ENCODE measurements around the gene TBRG1. TPM values are rescaled to one million over a fixed set of nuclear protein-coding genes. Genes with fewer than 3 reads are reported as not detected.

Gene TBRG1
- total RNA-seq, 1 donor from 2014 or later: 30.9 TPM

DNA sequence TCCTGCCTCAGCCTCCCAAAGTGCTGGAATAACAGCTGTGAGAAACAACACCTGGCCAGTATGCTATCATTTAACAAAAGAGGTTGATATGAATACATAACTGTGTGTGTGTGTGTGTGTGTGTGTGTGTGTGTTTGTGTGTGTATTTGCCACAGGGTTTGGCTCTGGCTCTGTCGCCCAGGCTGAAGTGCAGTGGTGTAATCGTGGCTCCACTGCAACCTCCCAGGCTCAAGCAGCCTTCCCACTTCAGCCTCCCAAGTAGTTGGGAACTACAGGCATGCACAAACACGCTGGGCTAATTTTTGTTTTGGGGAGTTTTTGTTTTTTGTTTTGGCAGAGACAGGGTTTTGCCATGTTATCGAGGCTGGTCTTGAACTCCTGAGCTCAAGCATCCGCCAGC is 55.8 kb downstream of the TBRG1 start:
- no peak for DNase-seq (ENCODE audit: low spot score in 2 of 2, unreplicated experiment in 2 of 2)
- Mint-ChIP-seq H3K27me3 (ENCODE audit: low read depth) (no peaks in the 10 kb centered on the region), H3K4me1 (peaks cover 7% of the 10 kb centered on the region), H3K36me3 (peaks cover 12% of the 10 kb centered on the region), H3K27ac (no peak overlapping the region), H3K9me3 (peaks cover 14% of the 10 kb centered on the region), H3K4me3 (no peak overlapping the region)
- no peak for TF ChIP-seq CTCF (IDR thresholded peaks at IDR 0.05; ENCODE audit: unreplicated experiment)

DNA sequence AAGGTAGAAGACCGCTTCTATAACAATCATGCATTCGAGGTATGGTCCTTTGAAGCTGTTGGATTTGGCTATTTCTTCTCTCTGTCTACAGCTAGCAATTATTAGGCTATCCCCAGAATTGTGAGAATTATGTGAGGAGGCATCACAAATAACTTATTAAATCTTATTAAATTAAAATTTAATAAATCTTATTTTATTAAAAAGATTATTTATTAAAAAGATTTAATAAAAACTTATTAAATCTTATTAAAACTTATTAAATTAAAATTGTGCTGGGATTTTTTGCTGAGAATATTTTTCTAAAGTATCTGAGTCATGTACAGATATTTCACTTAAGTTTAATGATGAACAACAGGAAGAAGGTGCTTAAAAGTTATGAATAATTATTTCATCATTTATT is 58.8 kb downstream of the TBRG1 start:
- no peaks in the 10 kb centered on the region for H3K4me1 Mint-ChIP-seq
- H3K27ac Mint-ChIP-seq: no peak overlapping the region
- H3K27me3 Mint-ChIP-seq (ENCODE audit: low read depth): no peaks in the 10 kb centered on the region
- DNase-seq (ENCODE audit: low spot score in 2 of 2, unreplicated experiment in 2 of 2): no peak
- no peak overlapping the region for H3K4me3 Mint-ChIP-seq
- TF ChIP-seq CTCF (IDR thresholded peaks at IDR 0.05; ENCODE audit: unreplicated experiment): no peak
- H3K36me3 Mint-ChIP-seq: peaks cover 21% of the 10 kb centered on the region
- H3K9me3 Mint-ChIP-seq: peaks cover 36% of the 10 kb centered on the region

DNA sequence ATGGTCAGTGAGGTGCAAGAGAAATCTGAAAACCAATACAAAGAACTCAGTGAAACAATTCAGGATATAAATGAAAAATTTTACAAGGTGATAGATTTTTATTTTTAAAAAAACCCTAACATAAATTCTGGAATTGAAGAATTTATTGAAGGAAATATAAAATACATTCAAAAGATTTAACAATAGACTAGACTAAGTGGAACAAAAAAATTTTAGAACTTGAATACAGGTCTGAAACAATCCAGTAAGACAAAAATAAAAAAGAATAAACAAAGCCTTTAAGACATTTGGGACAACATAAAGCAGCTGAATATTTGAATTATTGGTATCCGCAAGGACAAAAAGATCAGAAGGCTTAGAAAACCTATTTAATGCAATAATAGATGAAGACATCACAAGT is 59.8 kb downstream of the TBRG1 start:
- no peaks in the 10 kb centered on the region for H3K4me1 Mint-ChIP-seq
- peaks cover 24% of the 10 kb centered on the region for H3K36me3 Mint-ChIP-seq
- no peak overlapping the region for H3K4me3 Mint-ChIP-seq
- no peak for DNase-seq (ENCODE audit: low spot score in 2 of 2, unreplicated experiment in 2 of 2)
- no peak for TF ChIP-seq CTCF (IDR thresholded peaks at IDR 0.05; ENCODE audit: unreplicated experiment)
- no peak overlapping the region for H3K27ac Mint-ChIP-seq
- H3K9me3 Mint-ChIP-seq: peaks cover 46% of the 10 kb centered on the region
- no peaks in the 10 kb centered on the region for H3K27me3 Mint-ChIP-seq (ENCODE audit: low read depth)

Other genes with a start within 250 kb of the TBRG1 start
- gene OR8B2, start 238.4 kb upstream of the TBRG1 start, total RNA-seq: not detected in 3 replicates
- gene OR8B3, start 223.8 kb upstream of the TBRG1 start, total RNA-seq: not detected in 3 replicates
- not detected in 3 replicates for gene OR8B4, start 198.0 kb upstream of the TBRG1 start, total RNA-seq
- gene OR8B8, start 177.2 kb upstream of the TBRG1 start, total RNA-seq: not detected in 3 replicates
- gene OR8B12, start 79.2 kb upstream of the TBRG1 start, total RNA-seq: not detected in 3 replicates
- not detected in 3 replicates for gene OR8A1, start 52.9 kb upstream of the TBRG1 start, total RNA-seq
- not detected in 3 replicates for gene PANX3, start 11.4 kb upstream of the TBRG1 start, total RNA-seq
- 8.8 to 10.7 TPM (median 8.8 TPM) in 3 replicates for gene SIAE, start 50.9 kb downstream of the TBRG1 start, total RNA-seq
- 3.8 to 7.7 TPM (median 5.5 TPM) in 3 replicates for gene SPA17, start 51.0 kb downstream of the TBRG1 start, total RNA-seq
- 2.7 to 2.9 TPM (median 2.7 TPM) in 3 replicates for gene NRGN, start 117.1 kb downstream of the TBRG1 start, total RNA-seq
- 0.25 to 0.66 TPM (median 0.44 TPM) in 3 replicates for gene VSIG2, start 129.4 kb downstream of the TBRG1 start, total RNA-seq
- gene ESAM, start 139.4 kb downstream of the TBRG1 start, total RNA-seq: 0.85 to 1.1 TPM (median 0.95 TPM) in 3 replicates
- gene MSANTD2, start 177.5 kb downstream of the TBRG1 start, total RNA-seq: 32.8 to 37.3 TPM (median 34.4 TPM) in 3 replicates
- 26.0 to 26.7 TPM (median 26.4 TPM) in 3 replicates for gene ROBO3, start 242.6 kb downstream of the TBRG1 start, total RNA-seq

All from mesothelial cell of epicardium (in vitro differentiated cells).